DMS 273 treated with DMSO at 0.1 percent for 48 hours (cell line): ENCODE data around the gene TENM4.

ENCODE experiments used
- DNase-seq: peaks from one replicate; lab custom pipeline; 2025; lab: John Stamatoyannopoulos, UW

The TENM4 gene

DNA sequence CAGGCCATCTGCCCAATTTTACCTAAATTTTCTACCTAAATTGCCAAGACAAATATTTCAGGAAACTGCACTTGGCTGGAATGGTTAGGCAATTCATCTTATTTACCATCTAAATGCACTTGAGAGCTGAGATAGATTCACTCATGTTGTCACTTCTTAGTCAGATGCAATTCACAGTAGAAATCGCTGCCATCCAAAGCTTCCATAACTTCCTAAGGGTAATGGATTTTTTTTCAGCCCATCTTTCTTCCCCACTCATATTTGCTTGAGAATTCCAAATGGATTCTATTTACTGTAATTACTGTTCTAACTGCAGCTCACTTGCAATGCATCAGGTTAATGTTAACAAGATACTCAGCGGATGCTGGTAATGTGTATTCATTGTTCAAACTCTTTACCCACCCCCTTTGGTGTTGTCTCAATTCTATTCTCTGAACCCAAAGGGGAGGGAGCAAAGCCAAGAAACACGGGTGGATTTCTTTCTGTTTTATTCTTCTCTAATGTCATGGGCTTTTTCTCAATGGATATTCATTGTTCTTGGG, 96.0 kb downstream of the TENM4 start:
- DNase-seq: no peak

- no peak for DNase-seq
These were observed 98.1 kb downstream of the TENM4 start for GRCh38 chr11:79342686-79343085.

GRCh38 chr11:79342236-79342635, 98.6 kb downstream of the TENM4 start:
- no peak for DNase-seq

DNA sequence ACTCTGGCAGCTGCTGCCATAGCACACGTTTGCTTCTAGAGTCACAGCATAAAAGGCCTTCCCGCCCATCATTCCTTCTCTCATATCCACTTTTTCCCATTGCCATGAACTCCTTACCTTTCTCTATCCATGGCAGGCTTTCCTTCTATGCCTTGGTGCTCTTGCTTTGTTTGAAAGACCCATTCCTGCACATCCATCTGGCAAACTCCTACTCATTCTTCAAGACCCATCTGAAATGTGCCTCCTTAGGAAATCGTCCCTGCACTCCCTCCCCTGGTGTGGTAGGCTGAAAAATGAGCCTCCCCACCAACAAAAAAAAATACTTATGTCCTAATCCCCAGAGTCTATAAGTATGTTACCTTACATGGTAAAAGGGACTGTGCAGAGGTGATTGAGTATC, 100.3 kb downstream of the TENM4 start:
- DNase-seq: no peak

DNA sequence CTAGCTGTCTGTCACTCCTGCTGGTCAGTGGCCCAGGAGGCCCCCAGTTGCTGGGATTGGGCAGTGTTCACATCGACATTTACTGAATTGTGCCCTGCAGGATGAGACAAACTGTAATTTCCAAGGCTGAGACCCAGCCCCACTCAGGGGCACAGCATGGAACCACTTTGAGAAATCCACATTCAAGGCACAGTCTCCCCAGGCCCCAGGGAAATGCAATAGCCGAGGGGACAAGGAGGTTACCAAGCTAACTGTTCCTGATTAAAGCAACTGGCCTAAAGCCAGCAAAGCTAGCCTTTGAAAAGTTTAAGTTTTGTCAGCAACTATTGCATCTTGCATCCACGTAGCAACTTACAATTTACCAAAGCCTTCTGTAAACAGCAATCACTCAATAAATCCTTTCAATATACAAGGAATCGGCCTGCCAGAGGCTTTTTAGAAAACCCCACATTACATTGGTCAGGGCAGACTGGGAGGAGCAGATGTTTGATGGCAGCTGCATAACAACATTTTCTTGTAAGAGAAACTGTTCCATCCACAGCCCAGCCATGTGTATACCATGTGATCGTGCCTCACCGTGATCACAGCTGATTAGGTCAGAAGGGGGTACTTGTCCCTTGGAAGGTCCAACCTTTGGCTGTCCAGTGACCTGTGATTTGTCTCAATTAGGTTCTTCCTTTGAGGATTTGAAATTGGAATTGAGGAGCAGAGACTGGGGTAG, 103.9 kb downstream of the TENM4 start:
- no peak for DNase-seq

GRCh38 chr11:79335681-79336080, 105.1 kb downstream of the TENM4 start:
- DNase-seq: no peak

GRCh38 chr11:79333355-79333754, 107.5 kb downstream of the TENM4 start:
- DNase-seq: no peak

DNA sequence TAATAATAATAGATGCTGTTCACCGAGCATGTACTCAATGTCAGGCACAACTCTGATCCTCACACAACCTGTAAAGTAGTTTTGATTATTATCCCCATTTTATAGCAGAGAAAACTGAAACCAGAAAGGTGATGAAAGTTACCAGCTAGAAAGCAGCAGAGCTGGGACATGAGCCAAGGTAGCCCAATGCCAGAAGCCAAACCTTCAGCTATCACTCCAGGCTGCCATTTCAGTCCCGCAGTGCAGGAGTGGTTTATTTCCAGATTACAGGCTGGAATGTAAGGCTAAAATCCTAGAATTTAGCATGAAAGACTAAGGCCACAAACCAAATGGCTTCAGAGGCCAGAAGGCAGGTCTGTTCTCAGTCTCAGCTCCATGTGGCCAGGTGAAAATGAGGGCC, 108.8 kb downstream of the TENM4 start:
- DNase-seq: no peak

GRCh38 chr11:79331203-79331901, 109.5 kb downstream of the TENM4 start:
- DNase-seq: no peak

DNA sequence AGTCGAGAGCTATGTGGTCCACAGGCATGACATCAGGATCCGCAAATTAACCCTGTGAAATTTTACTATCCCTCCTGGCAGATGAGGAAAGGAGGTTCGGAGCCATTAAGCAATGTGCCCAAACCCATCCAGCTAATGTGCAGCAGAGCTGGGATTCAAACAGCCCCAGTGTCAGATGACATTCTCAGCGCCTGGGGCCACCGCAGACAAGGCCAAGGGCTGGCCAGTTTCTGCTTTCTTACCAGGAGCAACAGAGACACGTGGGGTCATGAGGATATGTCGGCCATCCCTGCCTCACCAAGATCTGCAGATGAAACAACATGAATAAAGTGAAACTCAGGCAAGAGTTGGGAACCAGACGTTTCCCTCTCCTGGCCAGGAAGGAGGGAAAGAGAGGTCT, 110.2 kb downstream of the TENM4 start:
- DNase-seq: no peak

GRCh38 chr11:79329561-79329960, 111.3 kb downstream of the TENM4 start:
- no peak for DNase-seq

DNA sequence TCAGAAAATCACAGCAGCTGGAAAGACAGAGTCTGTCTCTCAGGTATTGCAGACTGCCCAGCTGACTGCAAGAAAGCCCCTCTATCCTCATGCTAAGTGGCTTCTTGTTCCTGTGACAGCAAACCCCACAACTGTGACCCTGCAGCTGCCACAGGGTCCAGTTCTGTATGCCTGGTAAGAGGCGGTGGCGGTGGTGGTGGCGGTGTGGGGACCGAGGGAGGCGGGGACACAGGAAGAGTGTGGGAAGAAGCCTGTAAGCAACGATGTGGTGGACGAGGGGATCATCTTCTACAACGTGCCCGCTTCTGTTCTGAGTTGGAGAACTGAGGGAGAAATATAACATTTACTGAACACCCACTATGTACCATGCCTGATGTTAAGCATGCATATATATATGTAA, 112.4 kb downstream of the TENM4 start:
- DNase-seq: no peak

DNA sequence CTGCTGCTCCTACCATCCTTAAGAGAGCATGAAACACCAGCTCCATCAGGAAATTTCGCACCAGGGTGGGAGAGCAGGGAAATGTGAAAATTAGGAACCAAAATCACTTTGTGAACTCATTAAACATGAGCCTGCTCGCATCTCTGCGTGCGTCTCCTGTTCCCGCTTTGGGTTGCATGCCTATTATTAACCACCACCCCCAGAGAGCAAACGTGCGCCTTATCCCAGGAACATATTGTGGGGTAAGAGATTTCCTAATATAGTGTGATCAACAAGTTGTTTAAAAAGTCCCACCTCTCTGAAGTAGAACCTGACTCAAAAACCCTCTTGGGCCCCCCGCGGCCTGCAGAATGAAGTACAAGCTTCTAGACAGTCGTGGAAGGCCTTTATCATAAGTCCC, 115.0 kb downstream of the TENM4 start:
- DNase-seq: no peak

GRCh38 chr11:79321263-79321662, 119.6 kb downstream of the TENM4 start:
- DNase-seq: no peak

DNA sequence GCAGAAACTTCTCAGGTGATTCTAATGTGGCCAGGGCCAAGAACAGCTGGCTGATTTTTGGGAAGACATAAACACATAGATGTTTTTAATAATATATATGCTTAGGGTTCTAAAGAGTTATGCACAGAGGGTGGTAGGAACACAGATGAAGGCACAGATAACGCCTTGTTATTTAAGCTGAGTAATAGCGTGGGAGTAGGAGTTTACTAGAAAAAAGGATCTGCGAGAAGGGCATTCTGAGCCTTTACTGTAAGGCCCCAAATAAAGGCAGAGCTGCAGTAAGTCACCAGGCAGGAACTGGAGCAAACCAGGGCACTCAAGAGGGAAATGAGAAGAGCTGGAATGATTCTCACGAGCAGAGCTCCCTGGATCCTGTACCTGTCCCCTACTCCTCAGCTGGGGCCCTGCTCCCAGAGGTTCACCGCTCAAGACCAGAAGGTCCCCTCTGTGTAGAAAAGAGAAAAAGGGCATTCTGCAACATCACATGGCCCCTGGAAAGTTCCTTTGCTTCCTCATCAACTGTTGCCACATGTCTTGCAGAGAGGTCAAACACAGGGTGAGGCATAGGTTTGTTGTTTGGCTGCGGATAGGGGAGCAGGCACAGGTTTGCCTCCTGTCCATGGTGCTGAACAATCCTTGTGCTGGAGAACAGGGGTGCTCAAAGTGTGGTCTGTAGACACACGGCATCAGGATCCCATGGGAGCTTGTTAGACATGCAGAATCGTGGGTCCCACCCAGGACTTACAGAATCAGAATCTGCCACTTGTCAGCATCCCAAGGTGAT, 125.7 kb downstream of the TENM4 start:
- no peak for DNase-seq

DNA sequence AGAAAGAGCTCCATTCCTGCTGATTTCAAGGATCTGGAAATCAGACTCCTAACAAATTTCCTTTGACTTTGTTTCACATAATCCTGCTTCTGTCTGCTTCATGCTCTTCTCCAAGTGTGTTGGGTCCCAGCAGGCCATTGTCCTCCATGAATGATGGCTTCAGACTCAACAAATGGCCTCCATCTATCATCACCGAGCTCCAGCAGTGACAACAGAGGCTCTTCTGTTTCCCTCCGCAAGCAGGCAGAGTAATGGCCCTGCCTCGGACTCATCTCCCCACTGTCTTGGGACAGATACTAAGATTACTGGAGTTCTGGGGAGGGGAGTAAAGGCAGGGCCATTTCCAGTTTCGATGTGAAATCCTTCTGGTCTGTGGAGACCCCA, 127.3 kb downstream of the TENM4 start:
- no peak for DNase-seq

GRCh38 chr11:79312617-79313529, 128.0 kb downstream of the TENM4 start:
- DNase-seq: no peak

DNA sequence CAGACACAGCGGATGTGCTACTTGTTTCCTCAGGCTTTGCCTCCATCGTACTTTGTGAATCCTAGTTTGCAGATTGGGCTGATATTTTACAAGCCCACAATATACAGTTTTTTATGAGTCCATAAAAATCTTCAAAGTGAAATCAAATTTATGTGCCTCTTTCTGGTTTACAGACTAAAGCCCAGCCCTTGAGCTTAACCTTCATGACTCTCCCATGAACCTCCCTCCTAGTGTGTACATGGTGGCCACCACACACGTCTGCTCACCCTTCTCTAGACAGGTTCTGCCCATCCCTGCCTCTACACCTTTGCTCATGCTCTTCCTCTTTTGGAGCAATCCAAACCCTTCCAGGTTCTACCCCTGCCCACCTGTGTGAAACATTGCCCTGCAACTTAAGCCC, 129.4 kb downstream of the TENM4 start:
- no peak for DNase-seq

- DNase-seq: no peak
These were observed 131.4 kb downstream of the TENM4 start for GRCh38 chr11:79309407-79309806.

GRCh38 chr11:79308429-79308828, 132.4 kb downstream of the TENM4 start:
- no peak for DNase-seq

GRCh38 chr11:79304599-79305212, 136.1 kb downstream of the TENM4 start:
- DNase-seq: no peak
